Activated CD4-positive, alpha-beta T cell treated with anti-CD3 and anti-CD28 coated beads for 48 hours (primary cell): ENCODE data around the gene RFTN1.

Source experiments
- DNase-seq: peaks from one replicate; pipeline ENCODE4 v3.0.0-alpha.2; 2020

RFTN1 gene

DNA sequence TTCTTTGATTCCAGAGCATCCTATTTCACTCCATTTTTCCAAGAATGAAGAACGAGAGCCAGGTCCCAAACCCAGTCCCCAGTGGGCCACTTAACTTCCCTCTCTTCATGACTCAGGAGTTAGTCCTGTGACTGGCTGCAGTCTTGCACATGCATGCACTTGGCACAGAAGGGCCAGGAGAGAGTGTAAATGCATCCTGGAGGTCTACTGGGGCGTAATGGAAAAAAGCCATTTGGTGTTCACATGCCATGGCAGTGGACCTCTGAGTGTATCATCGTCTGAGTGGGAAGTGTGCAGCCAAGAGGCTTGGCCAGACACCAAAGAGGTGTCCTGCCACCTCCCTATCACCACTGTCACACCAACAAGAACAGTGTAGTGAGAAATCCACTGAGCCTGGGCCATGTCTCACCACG lies 15.1 kb upstream of the RFTN1 start:
- no peak for DNase-seq

DNA sequence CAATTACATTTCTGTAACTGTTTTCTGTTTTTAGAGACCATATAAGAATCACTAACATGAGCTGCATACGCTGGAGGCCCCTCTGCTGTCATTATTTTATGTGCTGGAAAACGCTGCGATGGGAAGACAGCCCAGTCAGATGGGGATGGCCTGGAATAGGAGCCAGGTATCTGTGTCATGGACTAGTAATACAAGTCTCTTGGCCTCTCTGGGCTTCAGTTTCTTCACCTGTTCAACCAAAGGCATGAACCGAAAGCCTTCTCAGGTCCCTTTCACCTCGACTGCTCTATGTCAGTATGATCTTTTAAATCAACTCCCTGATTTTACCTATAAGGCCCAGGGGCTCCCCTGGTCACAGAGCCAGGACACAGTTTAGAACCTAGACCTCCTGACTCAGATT lies 14.6 kb upstream of the RFTN1 start:
- no peak for DNase-seq

DNA sequence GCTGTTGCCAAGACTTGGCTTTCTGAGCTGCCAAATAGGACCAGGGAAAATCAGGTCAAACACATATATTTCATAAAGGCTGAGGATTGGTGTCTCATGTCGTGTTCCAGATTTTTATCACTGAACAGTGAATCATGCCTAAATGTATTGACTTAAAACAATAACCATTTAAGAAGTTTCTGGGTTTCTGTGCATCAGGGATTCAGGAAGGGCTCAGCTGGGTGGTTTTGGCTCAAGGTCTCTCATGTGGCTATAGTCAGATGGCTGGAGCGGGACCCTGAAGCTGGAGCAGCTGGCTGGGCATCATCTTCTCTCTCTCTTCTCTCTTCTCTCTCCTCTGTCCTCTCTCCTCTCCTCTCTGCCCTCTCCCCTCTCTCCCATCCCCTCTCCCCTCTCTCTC lies 10.7 kb upstream of the RFTN1 start:
- no peak for DNase-seq

DNA sequence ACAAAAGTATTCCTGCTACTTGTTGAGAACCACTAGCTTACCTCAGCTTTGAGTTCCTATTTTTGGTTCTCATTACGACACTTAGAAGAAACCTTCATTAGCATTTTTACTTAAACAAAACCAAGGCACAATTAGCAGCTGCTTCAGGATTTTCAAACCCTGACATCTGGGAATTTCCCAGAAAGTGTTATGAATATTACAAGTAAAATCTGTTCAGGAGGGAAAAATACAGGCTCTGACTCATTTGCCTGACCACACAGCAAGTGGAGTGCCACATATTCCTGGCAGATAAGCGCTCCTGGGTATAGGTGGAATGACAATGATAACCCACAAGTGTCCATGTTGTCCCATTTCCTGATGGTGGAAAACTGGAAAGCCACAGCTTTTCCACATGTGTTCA lies 10.3 kb upstream of the RFTN1 start:
- DNase-seq = no peak

DNA sequence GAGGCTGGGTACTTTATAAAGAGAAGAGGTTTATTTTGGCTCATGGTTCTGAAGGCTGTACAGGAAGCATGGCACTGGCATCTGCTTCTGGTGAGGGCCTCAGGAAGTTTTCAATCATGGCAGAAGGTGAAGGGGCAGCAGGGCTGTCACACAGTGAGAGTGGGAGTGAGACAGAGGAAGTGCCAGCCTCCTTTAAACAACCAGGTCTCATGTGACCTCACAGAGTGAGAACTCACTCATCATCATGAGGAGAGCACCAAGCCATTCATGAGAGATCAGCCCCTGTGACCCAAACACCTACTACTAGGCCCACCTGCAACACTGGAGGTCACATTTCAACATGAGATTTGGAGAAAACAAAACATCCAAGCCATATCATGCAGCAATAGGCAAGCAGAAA lies 9.3 kb upstream of the RFTN1 start:
- no peak for DNase-seq

DNA sequence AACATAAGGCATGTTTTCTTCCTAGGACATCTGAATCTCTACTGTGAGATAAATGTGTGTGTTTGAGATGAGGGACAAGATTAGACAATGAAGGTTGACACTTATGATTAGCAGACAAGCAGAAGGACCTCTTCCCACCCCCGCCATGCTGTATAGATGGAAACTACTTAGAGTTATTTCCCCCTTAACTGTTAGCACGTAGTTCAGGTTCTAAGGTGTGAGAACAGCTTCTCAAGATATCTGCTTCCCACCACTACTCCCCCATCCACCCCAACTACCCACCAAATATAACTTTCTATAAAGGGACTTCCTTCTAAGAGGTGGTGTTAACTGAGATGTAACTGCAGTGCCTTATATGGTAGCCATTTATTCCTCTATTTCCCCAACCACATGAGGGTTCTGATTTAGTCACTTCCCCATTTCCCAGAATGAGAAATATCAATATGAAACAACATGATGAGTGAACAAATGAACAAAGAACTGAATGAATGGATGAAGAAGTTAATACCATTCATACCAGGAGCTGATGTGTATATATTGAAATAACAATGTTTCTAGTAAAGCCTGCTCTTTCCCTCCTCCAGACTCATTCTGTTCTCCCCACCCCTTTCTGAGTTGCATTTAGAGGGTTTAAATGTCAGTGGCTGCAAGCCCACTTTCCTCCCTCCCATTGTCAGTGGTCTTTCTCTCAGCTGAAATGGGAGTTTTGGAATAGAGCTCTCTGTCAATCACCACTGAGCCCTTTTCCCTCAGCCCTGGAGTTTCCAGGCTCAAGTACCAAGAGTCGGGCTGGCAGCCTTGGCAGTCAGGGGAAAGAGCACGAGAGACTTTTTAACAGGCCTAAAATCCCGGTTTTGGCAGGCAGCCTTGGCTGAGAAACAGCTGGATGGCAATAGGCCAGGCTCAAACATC lies 7.7 kb upstream of the RFTN1 start:
- peak; percentile 43 for DNase-seq

DNA sequence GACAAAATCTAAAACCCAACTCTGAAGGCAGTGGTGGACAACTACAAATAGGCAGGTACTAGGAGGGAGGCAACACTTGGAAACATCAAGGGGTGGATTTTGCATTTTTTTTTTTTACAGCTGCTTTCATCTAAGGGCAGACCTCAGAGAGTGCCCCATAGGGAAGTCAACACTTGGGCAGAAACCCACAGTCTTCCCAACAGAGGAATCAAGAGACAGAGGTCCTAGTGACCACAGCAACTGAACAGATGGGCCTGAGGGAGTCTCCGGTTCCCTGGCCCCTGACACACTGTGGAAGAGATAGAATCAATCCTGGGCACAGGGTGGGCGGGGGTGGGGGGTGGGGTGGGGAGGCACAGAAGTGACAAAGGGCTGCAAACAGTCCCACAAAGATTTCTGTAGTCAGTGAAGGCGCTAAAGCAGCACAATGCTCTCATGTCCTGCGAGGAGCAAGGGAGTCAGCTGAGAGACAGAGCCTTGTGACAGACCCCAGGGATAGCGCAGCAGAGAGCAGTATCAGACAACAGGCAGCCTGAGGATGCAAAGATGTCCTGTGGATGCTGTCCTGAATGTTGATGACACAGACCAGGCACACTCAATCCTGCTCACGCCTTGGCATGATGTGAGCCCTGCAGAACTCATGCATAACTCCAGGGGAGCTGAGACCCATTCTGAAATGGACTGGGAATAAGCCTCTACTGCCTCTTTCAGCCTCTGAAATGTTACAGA lies 6.9 kb upstream of the RFTN1 start:
- no peak for DNase-seq

DNA sequence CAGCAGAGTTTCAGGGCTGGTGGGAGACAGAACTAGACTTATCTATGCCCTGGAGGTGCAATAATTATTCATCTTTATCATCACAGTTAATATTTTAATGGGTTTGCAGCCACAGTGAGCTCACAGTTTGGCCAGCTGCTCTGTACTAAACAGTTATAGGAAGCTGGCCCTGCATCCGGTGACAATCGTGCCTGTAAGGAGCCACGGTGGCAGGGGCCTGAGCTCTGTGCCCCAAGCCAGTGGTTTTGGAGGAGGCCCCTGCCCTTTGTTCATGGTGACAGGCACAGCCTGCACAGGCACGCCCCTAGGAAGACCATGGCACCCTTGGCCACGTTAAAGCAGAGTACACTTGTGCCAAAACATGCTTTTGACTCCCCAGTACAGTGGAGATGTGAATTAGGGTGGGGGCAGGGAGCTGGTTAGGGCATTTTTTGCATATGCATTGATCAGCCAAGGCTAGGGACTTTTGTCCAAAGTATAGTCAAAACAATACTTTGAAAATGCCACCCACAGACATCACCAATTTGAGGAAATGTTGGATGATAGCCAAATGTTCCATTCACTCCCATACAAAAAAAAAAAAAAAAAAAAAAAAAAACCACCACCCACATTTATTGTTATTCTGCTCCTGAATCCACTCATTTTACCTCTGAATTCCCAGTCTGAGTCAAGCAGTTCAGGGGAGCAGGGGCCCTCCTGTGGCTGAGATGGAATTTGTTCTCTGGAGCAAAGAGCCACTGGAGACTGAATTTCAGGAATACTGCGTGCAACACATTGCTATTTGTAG lies 3.4 kb upstream of the RFTN1 start:
- peak; percentile 49 for DNase-seq

DNA sequence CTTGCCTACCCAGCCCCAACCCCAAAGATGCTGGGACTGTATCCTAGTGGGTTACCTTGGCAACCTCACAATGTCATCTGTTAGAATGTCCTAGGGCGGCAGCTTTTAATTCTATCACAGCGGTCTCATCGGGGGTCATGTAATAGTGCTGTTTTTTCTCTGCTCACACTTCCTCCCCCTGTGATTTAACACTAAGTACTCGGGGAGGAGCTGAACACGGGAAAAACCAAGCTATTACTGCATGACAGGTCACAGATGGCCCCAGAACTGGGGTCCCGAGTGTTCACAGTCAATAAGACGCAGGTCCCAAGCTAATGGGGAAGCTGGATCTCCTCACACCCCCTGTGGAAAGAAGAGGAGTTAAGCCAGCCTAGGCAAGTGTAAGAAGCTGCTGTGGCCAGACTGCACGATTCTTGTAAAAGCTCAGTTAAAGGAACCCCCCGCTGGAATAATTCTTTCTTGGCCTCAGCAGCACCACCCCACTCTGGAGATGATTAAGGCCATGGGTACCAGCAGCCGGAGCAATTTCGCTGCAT lies 2.5 kb upstream of the RFTN1 start:
- DNase-seq = no peak

DNA sequence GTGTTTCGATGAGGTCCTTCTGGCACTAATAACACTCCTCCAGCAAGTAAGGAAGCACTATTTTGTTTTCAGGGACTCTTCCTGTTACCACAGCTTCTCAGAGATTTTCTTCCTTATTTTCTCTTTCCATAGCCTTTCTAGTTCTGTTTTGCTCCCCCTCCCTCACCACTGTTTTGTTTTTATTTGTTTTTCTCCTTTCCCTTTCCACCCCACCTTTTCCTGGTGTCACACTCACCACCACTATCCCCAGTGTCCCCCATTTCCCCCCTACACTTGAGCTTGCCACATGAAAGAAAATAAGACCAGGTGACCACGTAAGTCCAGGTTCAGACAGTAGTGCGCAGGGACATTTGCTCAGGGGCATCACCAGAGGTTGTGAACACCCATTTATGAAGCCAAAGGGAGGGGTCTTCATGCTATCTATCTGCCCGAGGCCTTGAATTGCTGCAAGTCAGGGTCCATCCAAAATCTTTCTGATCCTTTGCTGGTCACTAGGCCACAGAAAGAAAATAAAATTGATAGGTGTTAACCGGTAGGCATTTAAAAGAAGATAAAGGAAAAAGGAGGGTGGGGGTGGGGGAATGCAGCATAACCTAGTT lies 1.4 kb upstream of the RFTN1 start:
- no peak for DNase-seq

DNA sequence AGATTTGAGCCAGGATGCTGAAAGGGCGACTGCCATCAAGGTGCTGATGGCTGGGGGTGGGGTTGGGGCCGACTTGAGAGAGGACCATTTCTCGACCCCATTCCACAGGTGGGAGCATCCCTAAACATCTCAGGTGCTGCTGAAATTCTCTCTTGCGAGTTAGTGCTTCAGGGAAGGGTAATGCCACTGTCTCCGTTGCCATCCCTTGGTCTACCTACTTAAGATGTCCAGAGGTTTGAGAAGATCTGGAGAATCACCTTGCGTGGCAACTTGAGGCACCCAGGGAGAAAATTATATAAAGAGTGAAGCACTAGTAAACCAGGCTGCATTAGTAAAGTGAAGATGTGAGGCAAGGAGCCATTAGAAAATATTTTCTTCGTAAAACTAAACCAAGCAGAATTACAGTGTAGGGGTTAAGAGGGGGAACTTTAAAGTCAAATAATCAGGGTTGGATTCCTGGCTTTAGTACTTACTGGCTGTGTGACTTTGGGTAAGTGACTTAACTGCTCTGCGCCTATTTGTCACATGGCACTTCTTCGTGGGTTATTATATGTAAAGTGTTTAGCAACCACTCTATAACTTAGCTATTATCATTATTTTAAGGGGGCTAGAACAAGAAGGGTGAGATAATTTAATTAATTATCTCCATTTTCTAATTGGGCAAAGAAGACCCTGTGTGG lies 662 bp upstream of the RFTN1 start:
- DNase-seq = peak; percentile 32

DNA sequence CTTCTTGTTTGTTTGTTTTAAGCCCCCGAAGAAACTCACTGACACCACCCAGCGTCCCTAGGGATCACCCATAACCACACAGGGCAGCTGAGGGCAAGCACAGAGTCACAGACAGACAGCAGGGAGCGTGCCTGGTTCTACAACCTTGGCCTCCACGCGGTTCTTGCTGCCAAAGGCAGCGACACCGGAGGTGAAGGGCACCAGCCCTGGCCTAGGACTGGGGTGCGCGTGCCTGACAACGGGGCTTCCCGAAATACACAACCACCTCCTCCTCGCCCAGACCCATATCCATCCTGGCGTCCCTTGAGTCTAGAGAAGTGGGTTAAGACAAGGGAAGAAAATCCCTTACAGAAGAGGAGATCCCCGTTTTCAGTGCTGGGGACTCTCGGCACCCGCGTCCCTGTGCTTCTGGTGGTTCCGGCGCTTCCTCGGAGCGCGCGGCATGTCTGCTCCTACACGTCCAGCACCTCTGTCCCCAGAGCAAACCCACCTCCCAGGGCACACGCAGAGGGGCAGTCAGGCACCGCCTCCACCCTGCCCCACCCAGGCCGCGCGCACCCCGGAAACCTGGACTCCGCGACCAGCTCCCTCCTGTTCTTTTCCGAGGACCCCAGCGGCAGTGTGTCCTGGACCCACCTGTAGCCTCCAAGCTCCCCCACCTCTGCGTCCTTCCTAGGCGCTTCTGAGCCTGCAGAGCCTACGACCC lies 911 bp downstream of the RFTN1 start:
- DNase-seq = peak; percentile 69

DNA sequence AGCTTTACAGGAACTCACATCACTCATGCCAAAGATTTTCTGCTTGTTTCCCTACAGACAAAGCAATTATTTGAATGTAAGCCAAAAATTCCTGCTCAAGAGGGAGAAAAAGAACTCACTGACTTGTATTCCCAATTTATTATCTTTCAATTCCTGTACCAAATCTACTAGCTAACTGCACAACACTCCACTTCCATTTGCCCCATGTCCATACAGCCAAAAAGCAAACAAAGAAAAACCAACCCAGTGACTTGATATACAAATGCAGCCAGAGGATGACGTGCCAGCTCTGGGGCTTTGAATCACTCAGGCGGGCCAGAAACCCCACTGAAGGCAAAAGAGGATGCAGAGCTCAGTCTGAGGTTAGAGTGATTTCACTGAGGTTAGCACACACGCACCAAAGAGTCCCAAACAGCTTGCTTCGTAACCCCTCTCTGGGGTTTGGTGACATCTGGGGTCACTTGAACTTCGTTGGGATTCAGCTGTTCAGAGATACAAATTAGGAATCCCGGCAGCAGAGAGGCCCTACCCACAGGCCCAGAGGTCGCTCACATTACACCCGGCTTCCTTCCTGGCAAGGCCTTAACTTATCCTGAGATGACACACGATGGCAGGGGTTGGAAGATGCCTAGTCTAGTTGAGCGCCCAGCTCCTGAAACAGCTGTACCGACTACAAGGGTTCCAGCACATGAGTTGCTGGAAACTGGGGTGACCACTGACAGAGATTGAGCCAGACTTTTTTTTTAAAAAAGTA lies 1.6 kb downstream of the RFTN1 start:
- DNase-seq = peak; percentile 87

DNA sequence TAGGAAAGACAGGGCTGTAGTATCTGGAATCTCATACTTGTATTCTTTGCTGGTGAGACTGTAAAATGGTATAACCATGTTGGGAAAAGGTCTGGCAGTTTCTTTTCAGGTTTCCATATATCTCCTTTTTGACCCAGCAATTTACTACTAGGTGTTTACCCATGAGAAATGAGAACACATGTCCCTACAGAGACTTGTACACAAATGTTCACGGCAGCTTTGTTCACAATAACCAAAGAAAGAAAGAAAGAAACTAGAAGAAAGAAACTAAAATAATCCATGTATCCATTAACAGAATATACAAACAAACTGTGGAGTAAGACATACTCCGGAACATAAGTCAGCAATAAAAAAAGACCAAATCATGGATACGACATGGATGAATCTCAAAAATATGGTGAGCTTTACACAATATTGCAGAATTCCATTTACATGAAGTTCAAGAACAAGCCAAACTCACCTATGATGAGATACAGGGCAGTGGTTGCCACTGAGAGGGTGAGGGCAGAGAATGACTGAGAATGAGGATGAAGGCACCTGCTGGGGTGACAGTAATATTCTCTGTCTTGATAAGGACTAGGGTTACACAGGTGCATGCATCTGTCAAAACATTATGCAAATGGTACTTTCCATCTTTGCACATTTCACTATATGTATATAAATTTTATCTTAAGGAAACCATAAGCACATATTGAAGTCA lies 2.7 kb downstream of the RFTN1 start:
- DNase-seq = no peak

DNA sequence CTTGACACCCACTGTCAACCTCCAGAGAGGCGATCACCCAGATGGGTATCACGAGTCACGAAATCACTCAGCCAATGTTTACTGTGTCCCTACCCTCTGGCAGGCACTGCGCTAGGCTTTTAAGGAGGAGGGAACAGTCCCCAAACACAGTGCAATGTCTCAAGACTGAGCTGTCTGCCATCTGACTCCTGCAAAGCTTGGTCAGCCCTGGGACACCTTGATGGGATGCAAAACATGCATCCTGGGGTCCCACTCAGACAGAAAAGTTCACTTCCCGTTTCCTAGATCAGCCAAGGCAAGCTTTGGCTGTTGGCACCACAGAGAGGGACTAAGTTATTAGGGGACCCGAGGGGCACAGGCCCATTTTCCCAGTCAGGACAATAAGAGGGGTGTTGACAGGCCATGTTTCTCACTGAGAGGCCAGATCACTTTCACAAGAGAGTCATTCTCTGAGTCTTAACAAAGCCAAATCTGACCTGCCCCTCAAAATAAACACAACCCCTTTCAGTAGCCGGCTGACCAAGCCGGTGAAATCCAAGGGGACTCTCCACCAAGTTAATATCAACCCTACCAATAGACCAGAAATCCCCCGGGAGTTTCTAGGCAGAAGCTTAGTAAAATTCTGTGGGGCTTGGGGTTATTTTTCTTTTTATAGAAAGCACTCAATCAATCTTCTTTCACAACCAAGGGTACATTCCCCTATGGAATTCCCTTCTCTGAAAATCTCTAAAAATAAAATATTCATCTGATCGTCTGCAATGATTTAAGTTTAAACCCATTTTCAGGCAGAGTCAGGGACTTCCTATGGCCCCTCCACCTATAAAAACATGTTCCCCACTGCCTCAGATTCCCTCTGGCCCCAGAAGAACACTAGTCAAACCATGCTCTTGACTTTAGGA lies 3.5 kb downstream of the RFTN1 start:
- peak; percentile 46 for DNase-seq

DNA sequence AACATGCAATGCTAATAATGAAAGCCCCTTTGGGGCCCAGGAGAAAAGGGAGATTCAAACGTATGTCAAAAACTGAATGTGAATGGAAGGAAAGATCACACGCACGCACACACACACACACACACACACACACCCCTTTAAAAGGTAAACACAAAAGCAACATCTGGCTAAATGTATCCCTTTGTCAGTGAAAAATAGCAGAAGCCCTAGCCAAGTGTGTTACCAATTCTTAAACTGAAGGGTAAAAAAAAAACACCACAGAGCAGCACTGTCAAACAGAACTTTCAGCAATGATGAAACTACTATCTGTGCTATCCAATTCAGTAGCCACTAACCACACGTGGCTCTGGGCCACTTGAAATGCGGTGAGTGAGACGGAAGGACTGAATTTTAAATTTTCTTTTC lies 4.9 kb downstream of the RFTN1 start:
- DNase-seq = no peak

DNA sequence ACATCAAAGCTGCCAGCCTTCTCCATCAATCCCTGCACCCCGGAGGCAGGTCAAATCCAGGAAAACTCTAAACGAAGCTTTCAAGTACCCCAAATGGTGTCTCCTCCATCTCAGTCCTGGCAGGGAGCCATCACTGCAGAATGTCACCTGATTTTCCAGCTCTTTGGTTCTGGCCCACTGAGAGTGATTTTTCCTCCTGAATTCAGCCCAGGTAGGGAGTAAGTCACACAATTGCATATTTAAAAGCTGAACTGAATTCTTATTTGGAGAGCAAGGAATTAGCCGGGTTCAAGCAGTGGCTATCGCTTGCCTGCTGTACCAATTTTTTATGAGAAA lies 5.3 kb downstream of the RFTN1 start:
- DNase-seq = no peak

DNA sequence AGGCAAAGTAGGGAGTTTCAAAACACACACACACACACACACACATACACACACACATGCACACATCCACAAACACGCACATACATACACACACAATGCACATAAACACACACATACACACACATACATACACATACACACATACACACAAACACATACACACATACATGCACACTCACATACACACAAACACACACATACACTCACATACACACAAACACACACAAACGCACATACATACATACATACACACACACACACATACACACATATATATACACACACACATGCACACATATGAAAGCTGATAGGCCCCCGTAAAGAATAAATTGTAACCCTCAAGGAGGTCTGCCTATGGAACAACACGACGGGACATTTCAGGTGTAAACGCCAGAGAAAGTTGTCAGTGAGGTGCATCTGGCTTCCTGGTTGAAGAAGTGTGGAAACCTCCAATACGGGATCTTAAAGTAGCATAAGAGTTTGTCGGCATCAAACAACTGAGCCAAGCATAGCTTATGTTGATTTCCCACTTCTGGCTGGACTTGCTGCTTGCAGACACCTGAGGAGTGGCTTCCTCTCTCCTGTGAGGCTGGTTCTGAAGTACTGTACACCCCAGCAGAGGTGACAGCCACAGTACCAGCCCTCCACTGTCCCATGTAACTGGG lies 5.8 kb downstream of the RFTN1 start:
- no peak for DNase-seq
